Adrenal gland (tissue), 5 donors: Measurements from ENCODE around the gene LDB2.

ENCODE experiments used
- POLR2A ChIP-seq, 2 donors: fragments of 450-650 bp; IDR thresholded peaks; one replicate each; pipeline ENCODE4 v1.6.1; 2017; ENCODE audit warnings: antibody characterized with exemption in 2 of 2, mild to moderate bottlenecking in 2 of 2, moderate library complexity in 1 of 2
- TF ChIP-seq, protein P1 (sequence below), 6 experiments: fragments of 450-650 bp in 4 of 6; fragments of 200-600 bp in 2 of 6; sonication (generic) in 1 of 6; IDR thresholded peaks; 1 replicate in 5 of 6; 2 replicates in 1 of 6; pipeline versions ENCODE4 v1.5.1 to v1.8.0; 2016 to 2021; ENCODE audit warnings: antibody characterized with exemption in 6 of 6, mild to moderate bottlenecking in 2 of 6, moderate library complexity in 1 of 6
- donor health status: DM: no; HTN: no; CAD: no.

DNA sequence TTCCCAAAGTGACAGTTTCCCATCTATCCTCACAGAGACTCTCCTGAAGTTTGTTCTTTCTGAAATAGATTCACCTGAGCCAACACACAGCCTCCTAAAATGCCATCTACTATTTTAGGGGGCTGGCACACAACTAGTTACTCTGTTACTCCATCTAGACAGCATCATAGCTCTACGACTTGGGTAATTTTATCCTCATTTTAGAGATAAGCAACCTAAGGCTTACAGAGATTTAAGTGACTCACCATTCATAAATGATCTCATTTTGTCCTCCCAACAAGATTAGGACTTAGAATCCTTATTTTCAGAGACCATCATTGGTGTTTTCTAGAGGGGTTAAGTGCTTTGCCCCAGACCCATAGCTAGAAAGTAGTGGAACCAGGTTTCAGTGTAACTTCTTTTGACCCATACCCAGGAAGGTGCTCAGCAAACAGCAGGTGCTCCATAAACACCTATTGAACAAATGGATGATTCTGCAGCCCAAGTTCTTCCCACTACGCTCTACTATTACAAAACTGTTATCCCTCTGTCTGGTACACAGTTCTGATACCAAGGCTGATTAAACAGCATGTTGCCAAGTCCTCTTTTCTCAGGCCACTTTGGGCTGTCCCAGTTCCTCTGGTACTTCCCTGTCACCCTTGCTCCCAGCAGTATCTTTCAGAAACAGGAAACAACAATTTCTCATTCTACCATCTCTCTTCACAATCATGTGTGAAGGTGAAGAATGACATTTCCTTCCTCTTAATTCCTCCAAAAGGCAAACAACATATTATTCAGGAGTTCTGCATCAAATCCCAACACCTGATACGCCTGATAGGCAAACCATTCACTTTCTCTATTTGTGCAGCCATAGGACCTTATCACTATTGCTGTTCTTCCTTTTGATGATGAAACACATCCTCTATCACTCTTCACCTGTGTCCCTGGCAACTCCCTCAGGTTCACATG is 367.5 kb downstream of the LDB2 start:
- TF ChIP-seq, protein P1, sequence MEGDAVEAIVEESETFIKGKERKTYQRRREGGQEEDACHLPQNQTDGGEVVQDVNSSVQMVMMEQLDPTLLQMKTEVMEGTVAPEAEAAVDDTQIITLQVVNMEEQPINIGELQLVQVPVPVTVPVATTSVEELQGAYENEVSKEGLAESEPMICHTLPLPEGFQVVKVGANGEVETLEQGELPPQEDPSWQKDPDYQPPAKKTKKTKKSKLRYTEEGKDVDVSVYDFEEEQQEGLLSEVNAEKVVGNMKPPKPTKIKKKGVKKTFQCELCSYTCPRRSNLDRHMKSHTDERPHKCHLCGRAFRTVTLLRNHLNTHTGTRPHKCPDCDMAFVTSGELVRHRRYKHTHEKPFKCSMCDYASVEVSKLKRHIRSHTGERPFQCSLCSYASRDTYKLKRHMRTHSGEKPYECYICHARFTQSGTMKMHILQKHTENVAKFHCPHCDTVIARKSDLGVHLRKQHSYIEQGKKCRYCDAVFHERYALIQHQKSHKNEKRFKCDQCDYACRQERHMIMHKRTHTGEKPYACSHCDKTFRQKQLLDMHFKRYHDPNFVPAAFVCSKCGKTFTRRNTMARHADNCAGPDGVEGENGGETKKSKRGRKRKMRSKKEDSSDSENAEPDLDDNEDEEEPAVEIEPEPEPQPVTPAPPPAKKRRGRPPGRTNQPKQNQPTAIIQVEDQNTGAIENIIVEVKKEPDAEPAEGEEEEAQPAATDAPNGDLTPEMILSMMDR (IDR thresholded peaks at IDR 0.05): no peak
- TF ChIP-seq POLR2A (IDR thresholded peaks at IDR 0.05): no peak
